ENCODE results near the gene CBX8. TPM values are rescaled to one million over a fixed set of nuclear protein-coding genes. Genes with fewer than 3 reads are reported as not detected.

CBX8 gene
- total RNA-seq: 1 to 10 TPM in 1 of 4 donors, under 1 TPM in 2, not detected in 1; 0.84 to 4.2 (median 0.87) TPM

DNA sequence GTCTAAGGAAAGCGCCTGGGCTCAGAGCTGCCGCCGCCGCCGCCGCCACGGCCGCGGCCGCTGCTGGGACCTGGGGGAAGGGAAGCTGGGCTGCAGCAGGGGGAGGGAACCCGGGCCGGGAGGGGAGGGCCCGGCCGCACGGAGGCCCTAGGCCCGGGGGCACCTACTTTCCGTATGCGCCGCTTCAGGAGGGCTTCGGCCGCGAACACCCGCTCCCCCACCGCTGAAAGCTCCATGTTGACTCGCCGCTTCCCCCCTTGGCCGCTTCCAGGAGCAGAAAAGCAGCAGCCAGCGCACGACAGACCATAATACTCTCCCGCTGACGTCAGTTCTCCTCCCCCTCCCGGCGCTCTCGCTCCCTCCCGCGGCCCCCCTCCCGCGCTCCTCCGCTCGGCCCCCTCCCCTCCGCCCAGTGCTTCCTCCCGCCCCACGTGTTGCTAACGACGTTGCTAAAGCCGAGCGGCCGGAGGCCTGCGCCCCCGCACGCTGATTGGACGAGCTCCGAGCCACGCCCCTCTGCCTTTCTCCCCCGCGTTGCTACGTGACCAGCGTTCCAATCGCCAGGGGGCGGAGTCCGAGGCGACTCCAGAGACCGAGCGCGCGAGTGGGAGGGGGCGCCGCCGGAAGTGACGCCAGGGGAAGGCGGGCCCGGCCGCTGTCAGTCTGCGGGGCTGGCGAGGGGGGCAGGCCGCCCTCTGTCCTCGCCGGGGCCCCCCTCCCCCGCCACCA lies at the start of gene CBX8:
Gene CBX8 (minus strand): TSS at position 315 of the 729 bp plus-strand sequence. CDS start 79 bp downstream, at position 236.
- H3K4me3 ChIP-seq: peak within 1 kb of the TSS; percentile 56 to 76 (median 70)
- H3K27me3 ChIP-seq: peaks cover 18 to 74% of the 10 kb centered on the region in 2 donors
- peaks cover 4 to 69% (median 46%) of the 10 kb centered on the region in 4 donors for H3K4me1 ChIP-seq
- peak within 1 kb of the TSS; percentile 43 to 86 (median 64) for H3K27ac ChIP-seq
- H3K36me3 ChIP-seq: peaks cover 0 to 10% (median 0%) of the 10 kb centered on the region in 3 donors
- H3K9me3 ChIP-seq: no peaks in the 10 kb centered on the region
- WGBS, 2 donors: 1% methylated on average over 47 to 70 of the region's 79 CpGs
- DNase-seq (ENCODE audit: low spot score in 2 of 2): peak; percentile 99
- TF ChIP-seq CTCF (IDR thresholded peaks at IDR 0.05) (peak in 4 of 5 experiments; percentile 6 to 54 (median 22)), EP300 (IDR thresholded peaks at IDR 0.05) (peak; percentile 81 to 87), POLR2A (IDR thresholded peaks at IDR 0.05) (peak; percentile 5 to 21)

DNA sequence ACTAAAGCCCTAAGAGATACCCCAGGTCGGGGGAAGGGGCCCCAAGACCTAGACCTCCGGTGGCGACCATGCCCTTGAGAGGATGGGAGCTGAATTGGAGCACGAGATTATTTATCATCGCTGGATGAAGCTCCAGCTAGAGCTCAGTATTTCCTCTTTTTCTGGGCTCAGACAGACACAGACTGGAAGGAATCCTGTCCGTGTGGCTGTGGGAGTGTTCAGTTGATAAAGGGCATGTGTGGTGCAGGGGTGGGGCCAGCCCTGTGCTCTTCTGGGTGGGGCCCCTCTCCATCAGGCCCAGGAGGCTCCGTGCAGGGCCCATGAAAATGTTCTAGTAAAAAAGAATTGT lies 48.7 kb upstream of the CBX8 start:
- Histone ChIP-seq H3K27ac (peak overlapping the region in 3 of 4 donors; percentile 70 to 83 (median 75)), H3K36me3 (no peaks in the 10 kb centered on the region), H3K4me1 (peaks cover 0 to 55% (median 29%) of the 10 kb centered on the region in 4 donors), H3K27me3 (peaks cover 4 to 33% of the 10 kb centered on the region in 2 donors), H3K9me3 (no peaks in the 10 kb centered on the region), H3K4me3 (no peak overlapping the region)
- 20 to 26% methylated on average over 7 of the region's 7 CpGs for WGBS, 2 donors
- TF ChIP-seq POLR2A (IDR thresholded peaks at IDR 0.05) (no peak), CTCF (IDR thresholded peaks at IDR 0.05) (no peak), EP300 (IDR thresholded peaks at IDR 0.05) (no peak)
- DNase-seq (ENCODE audit: low spot score in 2 of 2): no peak

DNA sequence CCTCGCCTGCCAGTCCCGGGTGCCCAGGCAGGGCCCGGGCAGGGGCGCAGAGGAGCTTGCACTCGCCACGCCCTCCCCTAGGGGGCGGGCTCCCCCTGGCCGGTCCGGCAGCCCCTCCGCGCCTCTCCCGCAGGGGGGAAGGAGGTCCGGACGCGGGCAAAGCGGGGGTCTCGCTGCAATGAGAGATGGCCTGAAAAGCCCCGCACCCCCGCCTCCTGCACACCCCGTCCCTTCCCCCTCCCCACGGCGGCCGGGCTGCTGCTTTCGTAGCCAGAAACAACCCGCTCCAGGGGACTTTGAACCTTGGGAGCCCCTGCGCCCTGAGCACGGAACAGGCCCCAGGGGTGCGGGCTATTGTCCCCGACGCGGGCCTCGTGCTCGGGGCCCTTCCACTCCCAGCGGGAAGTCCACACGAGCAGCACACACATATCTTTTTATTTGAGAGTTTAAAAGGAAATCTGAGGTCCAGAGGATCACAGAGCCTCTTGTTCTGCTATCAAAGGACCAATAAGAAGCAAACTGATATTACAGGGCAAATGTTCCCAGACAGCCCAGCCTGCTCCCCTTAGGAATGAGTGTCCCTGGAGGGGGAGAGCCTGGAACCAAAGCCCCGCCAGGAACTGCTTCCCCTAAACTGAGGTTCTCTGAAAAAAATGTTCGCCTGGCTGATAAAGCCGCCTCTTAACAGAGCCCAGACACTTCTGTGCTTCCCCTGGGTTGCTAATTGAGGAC lies 48.2 kb upstream of the CBX8 start:
- Histone ChIP-seq H3K9me3 (no peaks in the 10 kb centered on the region), H3K4me3 (peak overlapping the region; percentile 39 to 63 (median 58)), H3K4me1 (peaks cover 0 to 60% (median 34%) of the 10 kb centered on the region in 4 donors), H3K27ac (peak overlapping the region in 3 of 4 donors; percentile 70 to 83 (median 75)), H3K36me3 (no peaks in the 10 kb centered on the region), H3K27me3 (peaks cover 4 to 37% of the 10 kb centered on the region in 2 donors)
- TF ChIP-seq CTCF (IDR thresholded peaks at IDR 0.05) (peak; percentile 45 to 85 (median 73)), POLR2A (IDR thresholded peaks at IDR 0.05) (no peak), EP300 (IDR thresholded peaks at IDR 0.05) (no peak)
- DNase-seq (ENCODE audit: low spot score in 2 of 2): no peak
- 2 to 9% methylated on average over 17 to 18 of the region's 38 CpGs for WGBS, 2 donors

- H3K4me3 ChIP-seq: peak overlapping the region; percentile 39 to 63 (median 58)
- H3K4me1 ChIP-seq: peaks cover 0 to 66% (median 38%) of the 10 kb centered on the region in 4 donors
- H3K27me3 ChIP-seq: peaks cover 4 to 42% of the 10 kb centered on the region in 2 donors
- peak overlapping the region in 3 of 4 donors; percentile 70 to 83 (median 75) for H3K27ac ChIP-seq
- WGBS, 2 donors: 1 to 3% methylated on average over 36 to 59 of the region's 89 CpGs
- no peak for DNase-seq (ENCODE audit: low spot score in 2 of 2)
- H3K36me3 ChIP-seq: no peaks in the 10 kb centered on the region
- no peaks in the 10 kb centered on the region for H3K9me3 ChIP-seq
- TF ChIP-seq EP300 (IDR thresholded peaks at IDR 0.05) (peak in 1 of 2 donors; percentile 19), CTCF (IDR thresholded peaks at IDR 0.05) (peak in 2 of 5 experiments; percentile 15 to 33), POLR2A (IDR thresholded peaks at IDR 0.05) (no peak)
Observed at GRCh38 chr17:79843816-79844800, 47.2 kb upstream of the CBX8 start.
